ENCODE results near the gene PIGO.
A peak's percentile ranks its signal among the peaks of the same experiment; 100 is the strongest.

PIGO gene

GRCh38 chr9:35096035-35096849, at the start of gene PIGO:
Gene PIGO, minus strand, starts transcription at chr9:35096591. Its CDS starts 1,026 bp downstream, at chr9:35095565.
- peak; percentile 83 for DNase-seq

- no peak for DNase-seq
Measured at GRCh38 chr9:35142037-35142436, 45.6 kb upstream of the PIGO start.

GRCh38 chr9:35140093-35140492, 43.7 kb upstream of the PIGO start:
- DNase-seq = no peak

GRCh38 chr9:35136866-35137265, 40.5 kb upstream of the PIGO start:
- no peak for DNase-seq

- DNase-seq = no peak
Measured at GRCh38 chr9:35135988-35136387, 39.6 kb upstream of the PIGO start.

GRCh38 chr9:35134920-35135319, 38.5 kb upstream of the PIGO start:
- DNase-seq = no peak

GRCh38 chr9:35116898-35117551, 20.6 kb upstream of the PIGO start:
- DNase-seq = peak; percentile 95

- DNase-seq = no peak
Measured at GRCh38 chr9:35116539-35116897, 20.1 kb upstream of the PIGO start.

GRCh38 chr9:35115680-35116538, 19.5 kb upstream of the PIGO start, which contains the start of gene ATOSB:
Gene ATOSB, minus strand, starts transcription at chr9:35115862. Its CDS starts 7,588 bp downstream, at chr9:35108274.
- peak; percentile 98 for DNase-seq

- peak; percentile 60 for DNase-seq
Measured at GRCh38 chr9:35114840-35115628, 18.6 kb upstream of the PIGO start.

- peak; percentile 96 for DNase-seq
Measured at GRCh38 chr9:35114113-35114839, 17.9 kb upstream of the PIGO start.

GRCh38 chr9:35112257-35113020, 16.0 kb upstream of the PIGO start:
- peak; percentile 86 for DNase-seq

GRCh38 chr9:35111001-35111933, 14.9 kb upstream of the PIGO start:
- peak; percentile 99 for DNase-seq

- peak; percentile 67 for DNase-seq
Measured at GRCh38 chr9:35110327-35110761, 14.0 kb upstream of the PIGO start.

- DNase-seq = no peak
Measured at GRCh38 chr9:35108946-35109575, 12.7 kb upstream of the PIGO start.

GRCh38 chr9:35108461-35108860, 12.1 kb upstream of the PIGO start:
- no peak for DNase-seq

GRCh38 chr9:35107297-35108290, 11.2 kb upstream of the PIGO start:
- DNase-seq = no peak

GRCh38 chr9:35106343-35106730, 9.9 kb upstream of the PIGO start:
- no peak for DNase-seq
